DND-41 (cell line): ENCODE data around the gene VPS37C.

Experiments used
- CTCF ChIP-seq: IDR thresholded peaks from 2 replicates; pipeline ENCODE4 v1.5.1; 2012; ENCODE audit warnings: borderline replicate concordance, low read length, moderate library complexity, mild to moderate bottlenecking; ENCODE audit not compliant: poor library complexity, severe bottlenecking; ENCODE audit errors: extremely low read depth
- EZH2 ChIP-seq: IDR thresholded peaks from 3 replicates; pipeline ENCODE4 v1.6.1; 2012; ENCODE audit warnings: borderline replicate concordance, low read depth, mild to moderate bottlenecking, moderate library complexity, low read length, inconsistent platforms; ENCODE audit not compliant: severe bottlenecking

GRCh38 chr11:61131186-61131585 is 30.0 kb downstream of the VPS37C start:
- no peak for TF ChIP-seq CTCF
- TF ChIP-seq EZH2 = no peak
